H1 (cell line): Measurements from ENCODE around the gene BRD2. TPM values are rescaled to one million over a fixed set of nuclear protein-coding genes. Genes with fewer than 3 reads are reported as not detected.

Source experiments
- FOSL1 ChIP-seq: IDR thresholded peaks from 2 replicates; pipeline ENCODE4 v1.6.1; 2011; ENCODE audit warnings: mild to moderate bottlenecking, low read depth, low read length, moderate library complexity; ENCODE audit not compliant: insufficient read depth
- polyA plus RNA-seq, 7 experiments: library from polyadenylated mRNA; depleted of rRNA in 3 of 7; stranded (reverse) in 5 of 7; unstranded in 2 of 7; fragments of >200 nt in 5 of 7; fragments of 200-250 nt in 2 of 7; gene quantifications; 1 replicate in 5 of 7; 2 replicates in 1 of 7; 4 replicates in 1 of 7; pipeline versions ENCODE4 v1.2.1 to v1.2.3, GENCODE V29; 2011 to 2013; ENCODE audit warnings: missing spikeins in 2 of 7, mixed read lengths in 2 of 7
- total RNA-seq: library from RNA; stranded (reverse); fragmentation: NEBNext Ultra II Directional; extraction: Animal tissue kit (Norgen Biotek cat#: 25700); gene quantifications from 2 replicates; pipeline ENCODE4 v1.2.1, GENCODE V29; 2021
- TF ChIP-seq, protein P1 (sequence below): IDR thresholded peaks from 2 replicates; pipeline ENCODE4 v1.6.1; 2011; ENCODE audit warnings: low read length, improper control_type of control experiment

Gene BRD2
- total and polyA plus RNA-seq, 2 of the 8 experiments (the other 6 are each of a cell fraction or from before 2014, with no cell fraction given) = 132 to 185 TPM

DNA sequence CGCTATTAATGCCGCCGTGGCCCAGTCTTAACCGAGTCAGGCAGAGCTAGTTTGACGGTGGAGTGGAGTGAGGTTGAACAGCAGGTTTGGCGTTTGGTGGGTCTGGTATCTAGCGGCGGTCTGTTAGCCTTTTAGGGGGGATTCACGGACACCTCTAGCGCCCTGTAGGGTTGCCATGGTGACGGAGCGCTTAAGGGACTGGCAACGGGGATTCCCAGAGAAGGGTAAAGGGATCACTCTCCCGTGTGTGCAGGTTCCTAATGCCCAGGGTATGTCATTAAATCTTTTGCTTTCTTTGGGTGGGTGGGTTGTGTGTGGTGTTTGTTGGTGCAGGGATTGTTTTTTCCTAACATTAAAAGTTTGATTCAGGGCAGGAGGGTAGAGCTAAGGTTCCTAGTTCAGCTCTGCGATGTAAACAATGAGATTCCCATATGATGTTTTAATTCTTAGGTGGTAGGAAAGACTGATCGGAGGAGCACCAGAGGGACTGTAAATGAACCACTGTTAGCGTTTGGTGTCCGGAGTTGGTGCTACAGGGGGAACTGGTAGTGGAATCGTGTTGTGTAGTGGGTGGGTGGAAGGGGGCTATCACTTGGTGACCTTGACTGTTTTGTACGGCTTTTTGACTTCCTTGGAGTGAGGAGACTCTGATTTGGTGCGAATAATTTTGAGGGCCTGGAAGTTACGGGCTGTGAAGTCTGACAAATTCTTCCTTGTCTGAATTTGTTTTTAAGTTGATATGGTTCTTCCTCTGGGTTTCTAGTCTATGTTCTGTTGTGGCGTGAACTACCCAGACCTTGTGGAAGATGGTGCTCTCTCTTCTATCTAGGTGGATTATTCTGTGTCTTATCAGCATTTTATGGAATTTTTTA, 5.0 kb downstream of the BRD2 start (continued):
- no peak for TF ChIP-seq FOSL1
- TF ChIP-seq, protein P1, sequence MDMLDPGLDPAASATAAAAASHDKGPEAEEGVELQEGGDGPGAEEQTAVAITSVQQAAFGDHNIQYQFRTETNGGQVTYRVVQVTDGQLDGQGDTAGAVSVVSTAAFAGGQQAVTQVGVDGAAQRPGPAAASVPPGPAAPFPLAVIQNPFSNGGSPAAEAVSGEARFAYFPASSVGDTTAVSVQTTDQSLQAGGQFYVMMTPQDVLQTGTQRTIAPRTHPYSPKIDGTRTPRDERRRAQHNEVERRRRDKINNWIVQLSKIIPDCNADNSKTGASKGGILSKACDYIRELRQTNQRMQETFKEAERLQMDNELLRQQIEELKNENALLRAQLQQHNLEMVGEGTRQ = no peak
